Panc1 (cell line): ENCODE measurements around the gene CCNO. TPM values are rescaled to one million over a fixed set of nuclear protein-coding genes. Genes with fewer than 3 reads are reported as not detected.

Experiments used
- ATAC-seq: fragments of 200-7000 bp; cut with Tn5 transposase; 2 replicates; pipeline ENCODE4 v1.9.1; 2020; ENCODE audit warnings: mild to moderate bottlenecking, moderate library complexity
- BruUV-seq: library from RNA; stranded (reverse); fragments of 400-500 nt; replicated peaks from 2 replicates; lab custom pipeline; 2021; lab: Mats Ljungman, UMichigan
- CTCF ChIA-PET: fragments of 300-600 bp; sonication (Branson Sonifier 250); formaldehyde crosslinking; loops from one replicate; lab custom pipeline; 2022; ENCODE audit warnings: antibody characterized with exemption; lab: Charles Lee
- POLR2A ChIA-PET: fragments of 300-600 bp; sonication (Branson Sonifier 250); formaldehyde crosslinking; loops from one replicate; lab custom pipeline; 2022; ENCODE audit warnings: antibody characterized with exemption; lab: Charles Lee
- DNase-seq: peaks from one replicate; pipeline ENCODE4 v3.0.0-alpha.2; 2010; ENCODE audit warnings: low read depth, low spot score
- H3K27ac ChIP-seq: 2 replicates; pipeline ENCODE4 v1.5.1; 2011; ENCODE audit warnings: mild to moderate bottlenecking, low read length, inconsistent platforms
- H3K27me3 ChIP-seq: fragments of 200-500 bp; sonication (Bioruptor generic); 2 replicates; pipeline ENCODE4 v1.6.0; 2014; ENCODE audit warnings: low read length, inconsistent platforms; ENCODE audit not compliant: control insufficient read depth, insufficient read depth
- H3K36me3 ChIP-seq: fragments of 200-500 bp; sonication (Bioruptor generic); 2 replicates; pipeline ENCODE4 v1.5.1; 2014; ENCODE audit warnings: inconsistent platforms, mild to moderate bottlenecking, low read length, moderate library complexity; ENCODE audit not compliant: control insufficient read depth, insufficient read depth
- H3K4me1 ChIP-seq: 2 replicates; pipeline ENCODE4 v1.5.1; 2011; ENCODE audit warnings: inconsistent platforms, mild to moderate bottlenecking, low read length, moderate library complexity; ENCODE audit not compliant: control insufficient read depth, insufficient read depth
- H3K4me3 ChIP-seq, 2 experiments: 2 replicates each; pipeline ENCODE4 v1.5.1; 2011 to 2012; ENCODE audit warnings: low read depth in 2 of 2, low read length in 2 of 2, mild to moderate bottlenecking in 2 of 2, inconsistent platforms in 1 of 2, moderate library complexity in 1 of 2
- H3K9me3 ChIP-seq: fragments of 200-500 bp; sonication (Bioruptor generic); 2 replicates; pipeline ENCODE4 v1.5.1; 2014; ENCODE audit warnings: low read depth, mild to moderate bottlenecking, inconsistent platforms, low read length, moderate library complexity; ENCODE audit not compliant: control insufficient read depth, insufficient read depth
- CTCF ChIP-seq: fragments of 450-650 bp; IDR thresholded peaks from 2 replicates; pipeline ENCODE4 v1.5.1; 2017; ENCODE audit warnings: mild to moderate bottlenecking
- POLR2AphosphoS5 ChIP-seq: IDR thresholded peaks from 2 replicates; pipeline ENCODE4 v1.6.1; 2012; ENCODE audit warnings: mild to moderate bottlenecking, low read depth, low read length, moderate library complexity
- REST ChIP-seq, 2 experiments: IDR thresholded peaks; 2 replicates each; pipeline ENCODE4 v1.6.1; 2011 to 2012; ENCODE audit warnings: low read depth in 2 of 2, control low read depth in 1 of 2, low read length in 1 of 2, mild to moderate bottlenecking in 1 of 2, moderate library complexity in 1 of 2; ENCODE audit not compliant: insufficient read depth in 1 of 2
- SIN3A ChIP-seq: IDR thresholded peaks from 2 replicates; pipeline ENCODE4 v1.6.1; 2012; ENCODE audit warnings: low read depth, mild to moderate bottlenecking, low read length, moderate library complexity, borderline replicate concordance; ENCODE audit not compliant: insufficient read depth
- TCF7L2 ChIP-seq: IDR thresholded peaks from 2 replicates; pipeline ENCODE4 v1.6.1; 2011; ENCODE audit warnings: mild to moderate bottlenecking, low read depth, low read length, inconsistent platforms
- in situ Hi-C: cut with HindIII; loops from 2 replicates; pipeline ENCODE4 v1.10.0; 2016; ENCODE audit warnings: low sequenced_read_pairs, low pct_unique_long_range_greater_than_20kb
- intact Hi-C: fragments of 100-400 bp; cut with micrococcal nuclease; formaldehyde crosslinking; loops from one replicate; pipeline ENCODE4 v1.10.0; 2022; ENCODE audit not compliant: unreplicated experiment
- total RNA-seq: library from RNA; stranded (reverse); gene quantifications from one replicate; pipeline ENCODE4 v1.2.1, GENCODE V29; 2021; ENCODE audit not compliant: unreplicated experiment

CCNO gene
- total RNA-seq, 1 experiment from 2014 or later, result 12.3 TPM

GRCh38 chr5:55276771-55277170 lies 43.4 kb upstream of the CCNO start:
- POLR2A ChIA-PET, result no interaction called here
- H3K27me3 ChIP-seq, result no peaks in the 10 kb centered on the region
- H3K4me3 ChIP-seq, result no peak overlapping the region
- H3K36me3 ChIP-seq, result peaks cover 34% of the 10 kb centered on the region
- CTCF ChIA-PET, result no interaction called here
- no peak for TF ChIP-seq CTCF
- intact Hi-C loops, result no loop called here
- DNase-seq, result no peak
- BruUV-seq, result no TSS peak
- ATAC-seq, result no peak
- no peaks in the 10 kb centered on the region for H3K4me1 ChIP-seq
- H3K9me3 ChIP-seq, result no peaks in the 10 kb centered on the region
- no peak overlapping the region for H3K27ac ChIP-seq
- in situ Hi-C loops, result no loop called here

GRCh38 chr5:55258339-55258738 lies 24.9 kb upstream of the CCNO start:
- ChIA-PET POLR2A (no interaction called here), CTCF (no interaction called here)
- Histone ChIP-seq H3K9me3 (no peaks in the 10 kb centered on the region), H3K4me3 (no peak overlapping the region), H3K36me3 (peaks cover 40% of the 10 kb centered on the region), H3K4me1 (no peaks in the 10 kb centered on the region), H3K27me3 (no peaks in the 10 kb centered on the region), H3K27ac (no peak overlapping the region)
- TF ChIP-seq REST (IDR thresholded peaks at IDR 0.05; ENCODE audit: insufficient read depth in 1 of 2, low read depth in 2 of 2, low read length in 1 of 2) (no peak), CTCF (no peak), SIN3A (no peak), TCF7L2 (no peak), POLR2AphosphoS5 (no peak)
- BruUV-seq, result no TSS peak
- intact Hi-C loops, result no loop called here
- DNase-seq (no peak), ATAC-seq (no peak)
- in situ Hi-C loops, result no loop called here

GRCh38 chr5:55254802-55255201 lies 21.4 kb upstream of the CCNO start:
- ChIA-PET POLR2A (no interaction called here), CTCF (no interaction called here)
- no peak for TF ChIP-seq CTCF
- no peak for TF ChIP-seq TCF7L2
- TF ChIP-seq REST (IDR thresholded peaks at IDR 0.05; ENCODE audit: insufficient read depth in 1 of 2, low read depth in 2 of 2, low read length in 1 of 2), result no peak
- no peak for TF ChIP-seq POLR2AphosphoS5
- no peak for TF ChIP-seq SIN3A
- in situ Hi-C loops, result no loop called here
- no peak for DNase-seq
- Histone ChIP-seq H3K27ac (no peak overlapping the region), H3K27me3 (no peaks in the 10 kb centered on the region), H3K9me3 (no peaks in the 10 kb centered on the region), H3K4me3 (no peak overlapping the region), H3K36me3 (peaks cover 15% of the 10 kb centered on the region), H3K4me1 (no peaks in the 10 kb centered on the region)
- BruUV-seq, result no TSS peak
- intact Hi-C loops, result no loop called here
- ATAC-seq, result no peak
